GM10847 (cell line): Measurements from ENCODE around the gene FNDC3B.

ENCODE experiments used
- POLR2A ChIP-seq: IDR thresholded peaks from 2 replicates; pipeline ENCODE4 v1.6.1; 2011; ENCODE audit not compliant: insufficient read length; ENCODE audit errors: extremely low read depth

FNDC3B gene

DNA sequence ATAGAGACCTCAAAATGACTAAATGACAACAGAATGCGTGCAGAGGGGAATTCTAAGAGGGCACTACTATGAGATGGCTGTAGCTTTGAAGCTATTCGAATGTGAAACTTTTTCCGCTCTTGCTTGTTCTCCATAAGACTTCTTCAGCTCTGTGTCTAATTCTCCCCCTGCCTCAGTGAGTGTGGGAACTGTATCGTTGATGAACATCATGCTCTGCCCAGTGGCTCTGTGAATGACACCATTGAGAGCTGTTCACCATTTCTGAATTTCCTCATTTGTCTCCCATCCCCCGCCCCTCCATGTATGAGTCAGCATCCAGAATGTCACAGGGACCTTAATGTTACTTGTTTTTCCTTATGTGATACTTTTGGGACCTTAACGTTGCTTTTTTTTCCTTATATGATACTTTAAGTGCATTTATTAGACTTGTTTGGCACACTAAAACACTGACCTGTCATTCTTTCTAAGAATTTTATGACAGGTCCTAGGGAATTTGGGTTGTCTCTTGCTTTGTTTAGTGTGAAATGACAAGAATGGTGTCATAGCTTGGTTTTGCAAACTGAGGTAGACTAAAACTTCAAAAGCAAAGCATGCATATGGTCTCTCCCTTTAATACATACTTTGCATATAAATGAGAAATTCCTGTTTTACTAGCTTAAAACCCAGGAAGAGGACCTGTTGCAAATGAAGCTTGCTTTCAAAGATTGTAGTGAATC lies 99.6 kb downstream of the FNDC3B start:
- no peak for TF ChIP-seq POLR2A

DNA sequence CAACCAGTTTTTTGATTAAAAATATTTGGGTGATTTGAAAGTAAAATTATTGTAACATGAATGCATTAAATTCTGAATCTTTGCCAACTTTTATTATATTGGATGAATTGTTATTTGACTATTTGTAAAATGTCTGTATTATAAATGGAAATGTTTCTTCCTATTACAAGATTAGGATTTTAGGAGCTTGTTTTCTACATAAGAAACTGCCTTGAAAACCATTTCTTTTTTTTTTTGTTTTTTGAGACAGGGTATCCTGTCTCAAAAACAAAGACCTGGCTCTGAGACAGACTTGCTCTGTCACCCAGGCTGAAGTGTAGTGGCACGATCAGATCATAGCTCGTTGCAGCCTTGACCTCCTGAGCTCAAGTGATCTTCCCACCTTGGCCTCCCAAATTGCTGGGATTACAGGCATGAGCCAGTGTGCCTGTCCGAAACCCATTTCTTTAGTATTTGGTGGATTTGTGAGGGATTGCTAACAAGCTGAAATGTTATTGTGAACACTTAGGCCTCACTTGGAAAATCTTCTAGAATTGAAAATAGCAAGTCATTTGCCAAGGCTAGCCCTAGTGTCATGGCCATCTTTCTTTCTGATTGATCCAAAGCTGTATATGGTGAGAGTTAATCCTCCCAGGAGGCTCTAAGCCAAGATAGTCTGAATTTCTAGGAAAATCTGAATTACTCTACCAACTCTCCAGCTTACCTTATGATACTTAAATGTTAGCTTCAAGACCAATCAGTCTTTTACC lies 100.3 kb downstream of the FNDC3B start:
- TF ChIP-seq POLR2A: no peak

DNA sequence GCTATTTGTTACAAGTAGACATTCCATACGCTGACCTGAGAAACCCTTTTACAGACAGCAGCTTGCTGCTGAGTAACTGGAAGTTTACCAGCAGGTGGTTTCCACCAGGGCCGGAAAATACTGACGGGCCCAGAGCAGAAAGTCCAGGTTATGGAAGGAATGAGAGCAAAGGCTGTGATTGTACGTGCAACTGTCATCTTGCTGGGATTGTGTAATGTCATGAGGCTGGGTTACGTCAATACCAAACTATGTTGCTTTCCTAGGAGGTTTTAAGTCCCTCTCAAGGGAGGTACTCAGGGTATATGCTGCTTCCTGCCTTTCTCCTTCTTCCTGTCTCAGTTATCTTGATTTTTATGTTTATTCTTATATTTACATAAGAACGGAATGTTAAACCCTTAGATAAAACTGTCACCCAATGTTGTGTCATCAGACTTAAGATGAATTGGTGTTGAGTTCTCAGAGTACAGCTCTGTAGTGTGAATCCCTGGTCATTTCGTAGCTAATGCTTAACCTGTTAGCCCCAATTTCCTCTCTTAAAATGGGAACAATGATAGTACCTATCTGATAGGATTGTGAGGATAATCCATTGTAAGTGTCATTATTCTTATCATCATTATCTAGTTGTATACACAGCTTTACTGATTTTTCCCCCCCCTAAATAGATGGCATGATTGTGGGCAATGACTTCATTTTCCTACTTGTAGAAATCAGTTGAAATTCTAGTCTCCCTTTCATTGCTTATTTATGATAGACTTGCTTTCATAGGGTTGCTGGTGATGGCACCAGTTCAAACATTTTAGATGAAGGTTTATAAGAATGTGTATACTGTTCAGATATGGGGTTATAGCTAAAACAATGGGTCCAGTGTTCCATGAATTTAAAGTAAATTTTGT lies 101.4 kb downstream of the FNDC3B start:
- TF ChIP-seq POLR2A: no peak

DNA sequence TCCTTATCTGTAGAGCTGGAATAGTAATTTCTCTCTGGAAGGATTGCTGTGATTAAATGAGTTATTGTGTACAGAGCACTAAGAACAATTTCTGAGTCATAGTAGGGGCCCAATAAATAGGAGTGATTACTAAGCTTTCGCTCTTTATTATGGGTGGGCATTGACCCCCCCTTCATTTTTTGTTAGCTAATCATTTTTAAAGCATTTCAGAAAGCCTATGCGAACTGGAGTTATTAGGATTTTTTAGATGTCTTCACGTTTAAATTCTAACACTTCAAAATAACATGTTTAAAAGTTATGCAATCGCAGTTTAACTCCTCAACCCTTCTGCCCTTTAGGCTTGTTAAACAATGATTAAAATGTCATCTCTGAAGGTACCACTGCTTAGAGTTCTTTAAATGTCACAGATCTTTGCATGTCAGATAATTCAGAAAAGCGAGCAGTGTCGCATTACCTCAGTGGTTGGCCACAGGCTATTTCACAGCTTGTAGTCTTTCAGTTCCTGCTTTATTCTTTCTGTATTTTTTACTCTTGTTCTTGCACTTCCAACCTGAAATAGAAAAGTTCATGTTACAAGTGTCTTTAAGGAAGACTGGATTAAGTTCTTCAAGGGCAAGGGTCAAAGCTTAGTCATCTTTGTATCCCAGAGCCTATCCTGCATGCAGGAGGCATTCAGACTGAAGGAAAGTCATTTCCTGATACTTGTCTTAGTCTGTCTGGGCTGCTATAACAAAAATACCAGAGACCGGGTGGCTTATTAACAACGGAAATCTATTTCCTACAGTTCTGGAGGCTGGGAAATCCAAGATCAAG lies 102.9 kb downstream of the FNDC3B start:
- TF ChIP-seq POLR2A: no peak

DNA sequence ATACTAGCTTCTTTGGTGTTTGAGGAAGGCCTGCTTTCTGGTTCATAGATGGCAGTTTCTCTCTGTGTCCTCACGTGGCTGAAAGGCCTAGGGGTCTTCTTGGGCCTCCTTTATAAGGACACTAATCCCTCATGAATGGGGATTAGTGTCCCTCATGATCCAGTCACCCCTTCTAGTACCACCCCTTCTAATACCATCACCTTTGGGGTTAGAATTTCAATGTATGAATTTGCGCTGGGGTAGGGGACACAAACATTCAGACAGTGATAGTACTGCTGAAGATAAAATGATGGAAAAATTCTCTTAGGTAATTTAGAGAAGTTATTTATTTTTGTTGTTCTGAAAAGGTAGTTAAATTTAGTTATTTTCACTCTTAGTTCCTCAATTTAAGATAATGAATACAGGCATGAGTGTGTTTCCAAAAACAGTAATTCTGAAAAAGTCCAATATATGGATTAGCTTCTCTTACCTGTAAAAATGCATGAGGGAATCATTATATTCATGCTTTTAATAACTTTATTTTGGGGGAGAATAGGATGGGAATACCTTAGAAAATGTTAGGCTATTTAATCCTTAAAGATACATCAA lies 103.6 kb downstream of the FNDC3B start:
- TF ChIP-seq POLR2A: no peak

DNA sequence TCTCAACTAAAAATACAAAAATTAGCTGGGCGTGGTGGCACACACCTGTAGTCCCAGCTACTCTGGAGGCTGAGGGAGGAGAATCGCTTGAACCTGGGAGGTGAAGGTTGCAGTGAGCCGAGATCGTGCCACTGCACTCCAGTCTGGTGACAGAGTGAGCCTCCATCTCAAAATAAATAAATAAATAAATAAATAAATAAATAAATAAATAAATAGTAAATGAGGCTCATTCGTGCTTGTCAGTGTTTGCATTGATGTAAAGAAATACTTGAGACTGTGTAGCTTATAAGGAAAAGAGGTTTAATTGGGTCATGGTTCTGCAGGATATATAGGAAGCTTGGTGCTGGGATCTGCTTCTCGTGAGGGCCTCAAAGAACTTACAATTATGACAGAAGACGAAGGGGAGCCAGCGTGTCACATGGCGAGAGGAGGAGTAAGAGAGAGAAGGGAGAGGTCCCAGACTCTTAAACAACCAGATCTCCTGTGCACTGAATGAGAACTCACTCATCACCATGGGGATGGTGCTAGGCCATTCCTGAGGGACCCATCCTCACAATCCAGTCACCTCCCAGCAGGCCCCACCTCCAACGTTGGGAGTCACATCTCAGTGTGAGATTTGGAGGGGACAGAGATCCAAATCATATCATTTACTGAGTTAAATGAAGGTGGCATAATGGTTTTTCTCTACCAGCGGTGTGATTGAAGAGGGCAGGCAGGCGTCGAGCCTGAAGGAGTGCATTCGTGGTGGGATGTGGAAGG lies 104.5 kb downstream of the FNDC3B start:
- TF ChIP-seq POLR2A: no peak

DNA sequence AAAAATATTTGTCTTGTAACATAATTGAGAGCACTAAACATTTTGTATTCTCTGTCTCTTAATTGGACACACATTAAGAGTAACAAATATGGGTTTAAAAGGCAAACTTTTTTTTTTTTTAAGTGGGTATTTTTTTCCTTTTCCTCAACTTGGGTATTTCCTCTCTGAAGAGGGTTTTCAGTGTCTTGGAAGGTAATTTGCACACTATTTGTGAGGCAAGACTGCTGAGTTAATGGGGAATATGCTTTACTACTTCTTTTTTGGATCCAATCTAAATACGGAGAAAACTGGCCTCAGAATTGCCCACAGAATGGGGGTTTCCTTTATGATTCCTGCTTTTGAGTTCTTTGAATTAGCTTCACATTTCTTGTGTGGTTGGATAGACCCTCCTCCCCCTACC lies 105.2 kb downstream of the FNDC3B start:
- no peak for TF ChIP-seq POLR2A

DNA sequence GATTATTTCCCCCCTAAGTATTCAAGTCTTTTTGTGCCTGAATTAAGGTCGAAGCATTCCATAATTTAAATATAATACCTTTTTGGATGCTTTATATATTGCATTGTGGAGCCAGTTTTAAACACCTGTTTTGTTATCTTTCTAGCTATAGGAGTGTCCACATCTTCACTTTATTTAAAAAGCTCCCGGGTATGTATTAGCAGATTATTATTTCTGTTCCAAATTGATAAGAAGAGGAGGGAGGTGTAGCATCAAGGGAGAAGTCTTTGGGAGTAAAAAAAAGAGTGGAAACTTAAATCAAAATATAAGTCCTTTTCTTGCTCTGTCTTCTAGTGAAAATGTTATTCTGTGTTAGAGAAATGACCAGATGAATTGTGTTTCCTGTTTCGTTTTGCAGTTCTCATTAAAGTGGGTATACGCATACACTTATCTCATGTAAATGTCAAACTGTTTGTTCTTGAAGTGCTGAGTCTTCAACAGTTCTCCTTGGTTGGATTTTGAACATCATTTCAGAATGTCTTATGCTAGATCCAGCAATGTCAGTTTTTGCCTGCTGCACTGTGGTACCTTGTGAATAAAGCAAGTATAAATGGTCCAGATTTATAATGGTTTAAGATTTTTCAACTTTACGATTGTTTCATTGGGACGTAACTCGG lies 105.8 kb downstream of the FNDC3B start:
- no peak for TF ChIP-seq POLR2A

DNA sequence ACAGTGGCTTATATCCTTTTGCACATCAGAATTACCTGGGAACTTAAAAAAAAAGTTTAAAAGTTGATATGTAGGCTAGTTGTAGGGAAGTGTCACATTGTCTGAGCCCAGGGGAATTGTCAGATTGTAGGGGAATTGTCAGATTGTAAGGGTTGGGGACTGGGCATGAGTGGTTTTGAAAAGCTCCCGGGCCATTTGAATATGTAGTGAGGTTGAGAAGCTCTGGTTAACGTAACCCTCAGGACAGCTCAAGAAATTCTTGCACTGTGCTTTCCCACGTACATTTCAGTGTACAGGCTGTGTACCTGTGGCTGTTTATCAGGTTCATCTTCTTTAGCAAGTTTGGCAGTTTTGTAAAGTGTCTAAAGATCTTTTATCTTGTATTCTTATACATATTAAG lies 107.0 kb downstream of the FNDC3B start:
- no peak for TF ChIP-seq POLR2A

DNA sequence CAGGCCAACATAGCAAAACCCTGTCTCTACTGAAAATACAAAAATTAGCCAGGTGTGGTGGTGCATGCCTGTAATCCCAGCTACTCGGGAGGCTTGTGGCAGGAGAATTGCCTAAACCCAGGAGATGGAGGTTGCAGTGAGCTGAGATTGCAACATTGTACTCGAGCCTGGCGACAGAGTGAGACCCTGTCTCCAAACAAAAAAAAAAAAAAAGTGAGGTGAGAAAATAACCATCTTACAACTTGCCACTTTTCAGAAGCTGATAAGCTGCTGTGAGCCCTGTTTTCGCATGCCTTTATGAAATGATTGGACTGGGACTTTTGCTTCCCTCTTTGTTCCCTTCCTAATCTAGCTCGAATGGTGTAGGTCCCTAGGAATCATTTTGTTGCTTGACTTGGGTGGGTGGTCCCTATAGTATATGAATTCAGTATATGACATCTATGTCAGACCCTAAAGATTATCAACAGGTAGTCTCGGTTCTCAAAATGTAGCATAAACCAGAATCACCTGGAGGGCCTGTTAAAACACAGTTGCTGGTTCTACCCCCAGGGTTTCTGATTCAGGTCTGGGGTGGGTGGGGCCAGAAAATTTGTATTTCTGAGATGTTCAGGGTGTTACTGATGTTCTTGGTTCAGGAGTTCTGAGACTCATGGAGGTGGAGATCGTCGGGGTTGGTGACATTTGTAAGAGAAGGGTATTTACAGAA lies 107.9 kb downstream of the FNDC3B start:
- TF ChIP-seq POLR2A: no peak

DNA sequence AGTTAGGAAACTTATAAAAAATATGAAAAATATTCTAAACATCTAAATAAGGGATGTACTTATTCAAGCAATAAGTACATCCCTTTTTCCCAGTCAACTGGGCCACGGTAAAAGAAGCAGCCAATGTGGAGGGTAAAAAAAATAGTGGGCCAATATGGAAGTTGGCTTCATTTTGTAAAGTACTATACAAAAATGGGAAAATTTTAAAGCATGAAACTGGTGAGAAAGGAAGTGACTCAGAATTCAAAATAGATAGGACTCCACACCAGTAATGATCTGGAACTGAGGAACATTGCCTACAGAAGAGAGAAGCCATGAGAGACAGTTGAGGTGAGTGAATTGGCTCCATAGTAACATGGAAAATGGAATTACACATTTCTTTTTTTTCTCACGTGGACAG lies 108.9 kb downstream of the FNDC3B start:
- no peak for TF ChIP-seq POLR2A

DNA sequence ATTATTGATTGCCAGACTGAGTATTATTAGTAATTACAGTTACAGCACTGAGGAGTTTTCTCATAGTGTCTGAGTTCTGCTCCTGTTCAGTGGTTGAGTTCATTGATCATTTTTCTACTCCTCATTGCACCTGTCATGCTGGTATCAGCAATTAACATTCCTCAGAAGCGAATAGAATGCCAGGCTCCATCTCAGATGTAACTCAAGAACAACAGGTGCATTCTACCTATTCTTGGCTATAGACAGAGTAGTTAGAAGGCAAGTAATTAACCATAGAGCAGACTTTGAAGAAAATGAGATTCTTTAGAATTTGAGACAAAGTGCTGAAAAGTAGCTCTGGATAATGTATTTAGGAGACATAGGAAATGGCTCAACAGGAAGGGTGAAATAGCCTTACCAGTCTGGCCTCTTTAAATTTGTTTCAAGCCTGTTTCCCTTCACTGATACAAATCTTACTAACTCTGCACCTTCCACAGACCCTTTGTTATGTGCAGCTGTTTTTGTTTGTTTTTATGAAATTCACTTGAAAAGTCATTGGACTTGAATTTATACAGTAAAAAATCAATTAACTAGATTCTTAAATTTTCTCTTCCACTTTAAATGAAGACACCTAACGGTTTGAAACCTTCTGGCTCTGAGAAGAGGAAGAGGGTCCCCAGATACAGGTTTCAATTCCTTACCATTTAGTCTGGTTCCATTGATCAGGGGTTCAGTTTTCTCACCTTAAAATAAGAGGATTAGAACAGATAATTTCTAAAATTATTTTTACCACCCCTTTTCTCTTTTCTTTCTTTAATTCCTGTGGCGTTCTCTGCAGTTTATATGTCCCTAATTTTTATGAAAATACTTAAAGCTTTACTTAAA lies 109.6 kb downstream of the FNDC3B start:
- no peak for TF ChIP-seq POLR2A

DNA sequence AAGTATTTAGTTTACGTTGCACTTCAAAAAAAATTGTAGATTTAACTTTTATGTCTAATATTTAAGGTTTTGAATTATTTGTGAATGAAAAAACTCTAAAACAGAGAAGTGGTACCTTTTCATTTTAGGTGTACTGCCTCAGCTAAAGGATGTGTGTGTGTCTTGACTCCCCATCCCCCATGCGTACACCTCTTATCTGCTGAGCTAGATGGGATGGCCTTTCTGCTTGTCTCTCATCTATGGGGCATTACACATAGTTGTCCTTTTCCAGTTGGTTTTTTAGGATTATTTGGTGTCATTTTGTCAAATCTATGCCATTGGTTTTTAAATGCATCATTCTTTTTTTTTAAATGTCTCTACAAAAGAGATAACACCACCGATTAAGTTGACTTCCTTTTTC lies 110.9 kb downstream of the FNDC3B start:
- TF ChIP-seq POLR2A: no peak
